K562 (cell line): ENCODE results near the gene MVD.

Experiments used
- CTCF ChIP-seq, 3 experiments: IDR thresholded peaks in 2 of 3; conservative IDR thresholded peaks in 1 of 3; 2 replicates each; pipeline ENCODE4 v1.5.1; 2011 to 2012; ENCODE audit warnings: low read length in 3 of 3, mild to moderate bottlenecking in 3 of 3, control low read depth in 2 of 3, improper control_type of control experiment in 1 of 3, inconsistent platforms in 1 of 3, low read depth in 1 of 3, mixed read lengths in 1 of 3, moderate library complexity in 1 of 3; ENCODE audit not compliant: insufficient read depth in 2 of 3
- HSF4 ChIP-seq: fragments of 250-450 bp; sonication (Bioruptor Pico); IDR thresholded peaks from 2 replicates; pipeline ENCODE4 v2.1.2; 2022; ENCODE audit warnings: mild to moderate bottlenecking, moderate library complexity, borderline replicate concordance
- KAT7 ChIP-seq: sonication (generic); formaldehyde crosslinking; IDR thresholded peaks from 2 replicates; pipeline ENCODE4 v1.8.0; 2022; ENCODE audit warnings: missing genetic modification reagents, mild to moderate bottlenecking, borderline replicate concordance
- RBM39 ChIP-seq: fragments of 200-400 bp; formaldehyde crosslinking; optimal IDR thresholded peaks from 2 replicates; pipeline ENCODE3; 2018; ENCODE audit warnings: low read depth, low read length
- RFX5 ChIP-seq: IDR thresholded peaks from 2 replicates; pipeline ENCODE4 v1.6.1; 2011; ENCODE audit warnings: low read depth, mild to moderate bottlenecking, improper control_type of control experiment, low read length

- TF ChIP-seq CTCF (IDR thresholded peaks at IDR 0.05 in 2 of 3, conservative IDR thresholded peaks at IDR 0.05 in 1 of 3; ENCODE audit: insufficient read depth in 2 of 3, low read depth in 1 of 3, low read length in 3 of 3) (no peak), HSF4 (CRISPR knock-in tag) (no peak), RFX5 (no peak), RBM39 (no peak), KAT7 (no peak)
These were observed 44.3 kb upstream of the MVD start for GRCh38 chr16:88706965-88707826.
